Right lobe of liver (tissue), 6 donors: Measurements from ENCODE around the gene VAMP8. TPM values are rescaled to one million over a fixed set of nuclear protein-coding genes. Genes with fewer than 3 reads are reported as not detected.
A peak's percentile ranks its signal among the peaks of the same experiment; 100 is the strongest.

ENCODE experiments used
- ATAC-seq, 4 donors: fragments of 200-7000 bp; cut with Tn5 transposase; one replicate each; pipeline ENCODE4 v1.9.1; 2020; ENCODE audit warnings: mild to moderate bottlenecking in 4 of 4, moderate library complexity in 4 of 4
- DNase-seq, 3 donors: peaks; one replicate each; pipeline ENCODE4 v3.0.0-alpha.2; 2020
- H3K27ac ChIP-seq, 3 donors: fragments of 200-600 bp; one replicate each; pipeline ENCODE4 v1.8.0; 2022
- H3K27me3 ChIP-seq, 2 donors: fragments of 200-600 bp; one replicate each; pipeline ENCODE4 v1.8.0; 2022
- H3K36me3 ChIP-seq, 4 donors: fragments of 200-600 bp; sonication (generic) in 1 of 4; one replicate each; pipeline versions ENCODE4 v1.5.1 to v1.8.0; 2017 to 2022; ENCODE audit warnings: control low read depth in 1 of 4
- H3K4me1 ChIP-seq, 4 donors: fragments of 200-600 bp; sonication (generic) in 1 of 4; one replicate each; pipeline versions ENCODE4 v1.5.1 to v1.8.0; 2017 to 2022; ENCODE audit warnings: control low read depth in 1 of 4
- H3K4me3 ChIP-seq, 3 donors: fragments of 200-600 bp; one replicate each; pipeline ENCODE4 v1.8.0; 2022
- H3K9me3 ChIP-seq, 4 donors: fragments of 200-600 bp; sonication (generic) in 1 of 4; one replicate each; pipeline versions ENCODE4 v1.5.1 to v1.8.0; 2017 to 2022; ENCODE audit warnings: control low read depth in 1 of 4
- POLR2A ChIP-seq: fragments of 450-650 bp; IDR thresholded peaks from one replicate; pipeline ENCODE4 v1.6.1; 2017; ENCODE audit warnings: antibody characterized with exemption, mild to moderate bottlenecking
- WGBS: methylation state at CpG from one replicate; pipeline ENCODE4 v1.1.6; 2018; ENCODE audit warnings: low coverage, low lambda C conversion rate; ENCODE audit not compliant: insufficient coverage; ENCODE audit errors: missing lambda C conversion rate; 5-methylcytosine and 5-hydroxymethylcytosine counted together
- intact Hi-C, 2 donors: fragments of 100-400 bp; cut with DNase I; formaldehyde crosslinking; loops; one replicate each; pipeline versions ENCODE4 v1.11.2 to v1.14.1; 2022
- total RNA-seq, 6 experiments: library from RNA; depleted of rRNA in 2 of 6; stranded (reverse); fragments of >200 nt in 2 of 6; fragmentation: NEBNext Ultra II Directional in 3 of 6; extraction: Animal tissue kit (Norgen Biotek cat#: 25700) in 3 of 6; gene quantifications; one replicate each; pipeline versions ENCODE4 v1.1.0 to v1.2.4, GENCODE V29; 2016 to 2023
- TF ChIP-seq, protein P1 (sequence below), 4 donors: fragments of 200-600 bp in 3 of 4; fragments of 450-650 bp in 1 of 4; IDR thresholded peaks; one replicate each; pipeline versions ENCODE4 v1.5.1 to v1.8.0; 2016 to 2022; ENCODE audit warnings: antibody characterized with exemption in 4 of 4, mild to moderate bottlenecking in 2 of 4
- donor health status: DM: no; HTN: yes; CAD: no.
- donor health status: DM: no; HTN: no; CAD: no.
- donor health status: DM: no; HTN: no; CAD: no.
- donor health status: DM: no; HTN: yes; CAD: no.
- donor health status: DM: no; HTN: yes; CAD: no.

VAMP8 gene
- total RNA-seq, 6 experiments from 2014 or later = 59.5 to 107 (median 74.5) TPM

DNA sequence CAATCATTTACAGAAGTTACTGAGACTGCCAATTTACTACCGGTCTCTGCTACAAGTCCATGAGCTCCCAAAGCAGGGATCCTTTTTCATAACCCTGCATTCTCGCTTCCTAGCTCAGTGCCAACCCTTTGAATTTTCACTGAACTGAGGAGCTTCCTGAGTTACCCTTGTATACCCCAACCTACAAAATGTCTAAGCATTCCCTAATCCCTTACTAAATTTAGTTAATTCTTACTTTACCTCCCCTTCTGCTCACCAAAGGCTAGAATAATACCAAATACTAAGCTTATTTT lies 28.8 kb upstream of the VAMP8 start:
- Histone ChIP-seq H3K9me3 (no peaks in the 10 kb centered on the region), H3K27me3 (no peaks in the 10 kb centered on the region), H3K27ac (no peak overlapping the region), H3K36me3 (peaks cover 11 to 76% (median 34%) of the 10 kb centered on the region in 4 donors), H3K4me1 (no peaks in the 10 kb centered on the region), H3K4me3 (no peak overlapping the region)
- 47% methylated on average over 2 of the region's 2 CpGs for whole genome bisulfite sequencing
- DNase-seq = no peak
- ATAC-seq = no peak
- intact Hi-C loops = no loop called here
- TF ChIP-seq, protein P1, sequence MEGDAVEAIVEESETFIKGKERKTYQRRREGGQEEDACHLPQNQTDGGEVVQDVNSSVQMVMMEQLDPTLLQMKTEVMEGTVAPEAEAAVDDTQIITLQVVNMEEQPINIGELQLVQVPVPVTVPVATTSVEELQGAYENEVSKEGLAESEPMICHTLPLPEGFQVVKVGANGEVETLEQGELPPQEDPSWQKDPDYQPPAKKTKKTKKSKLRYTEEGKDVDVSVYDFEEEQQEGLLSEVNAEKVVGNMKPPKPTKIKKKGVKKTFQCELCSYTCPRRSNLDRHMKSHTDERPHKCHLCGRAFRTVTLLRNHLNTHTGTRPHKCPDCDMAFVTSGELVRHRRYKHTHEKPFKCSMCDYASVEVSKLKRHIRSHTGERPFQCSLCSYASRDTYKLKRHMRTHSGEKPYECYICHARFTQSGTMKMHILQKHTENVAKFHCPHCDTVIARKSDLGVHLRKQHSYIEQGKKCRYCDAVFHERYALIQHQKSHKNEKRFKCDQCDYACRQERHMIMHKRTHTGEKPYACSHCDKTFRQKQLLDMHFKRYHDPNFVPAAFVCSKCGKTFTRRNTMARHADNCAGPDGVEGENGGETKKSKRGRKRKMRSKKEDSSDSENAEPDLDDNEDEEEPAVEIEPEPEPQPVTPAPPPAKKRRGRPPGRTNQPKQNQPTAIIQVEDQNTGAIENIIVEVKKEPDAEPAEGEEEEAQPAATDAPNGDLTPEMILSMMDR (IDR thresholded peaks at IDR 0.05) = no peak
- no peak for TF ChIP-seq POLR2A

- TF ChIP-seq, protein P1 (IDR thresholded peaks at IDR 0.05) = no peak
- no peak for TF ChIP-seq POLR2A
- DNase-seq (no peak), ATAC-seq (no peak)
- Histone ChIP-seq H3K36me3 (peaks cover 11 to 76% (median 34%) of the 10 kb centered on the region in 4 donors), H3K27ac (no peak overlapping the region), H3K4me3 (no peak overlapping the region), H3K27me3 (no peaks in the 10 kb centered on the region), H3K9me3 (no peaks in the 10 kb centered on the region), H3K4me1 (no peaks in the 10 kb centered on the region)
- intact Hi-C loops = no loop called here
- WGBS = 89% methylated on average over 10 of the region's 10 CpGs
These were observed 28.3 kb upstream of the VAMP8 start for GRCh38 chr2:85549095-85549494.

GRCh38 chr2:85549826-85550225 lies 27.6 kb upstream of the VAMP8 start:
- H3K4me1 ChIP-seq = no peaks in the 10 kb centered on the region
- H3K9me3 ChIP-seq = no peaks in the 10 kb centered on the region
- H3K36me3 ChIP-seq = peaks cover 11 to 76% (median 36%) of the 10 kb centered on the region in 4 donors
- intact Hi-C loops = loop anchor here (5.0 kb wide), 2 partner anchors 128 to 133 kb away; partner anchors contain the start of gene SH2D6 (in 1 of the 2)
- no peak for DNase-seq
- no peaks in the 10 kb centered on the region for H3K27me3 ChIP-seq
- TF ChIP-seq, protein P1 (IDR thresholded peaks at IDR 0.05) = no peak
- TF ChIP-seq POLR2A = no peak
- H3K27ac ChIP-seq = peak overlapping the region in 1 of 3 donors; percentile 14
- no peak for ATAC-seq
- no peak overlapping the region for H3K4me3 ChIP-seq
- 42% methylated on average over 4 of the region's 4 CpGs for WGBS

- H3K27me3 ChIP-seq = no peaks in the 10 kb centered on the region
- intact Hi-C loops = loop anchor here (5.0 kb wide), 2 partner anchors 128 to 133 kb away; partner anchors contain the start of gene SH2D6 (in 1 of the 2)
- no peaks in the 10 kb centered on the region for H3K9me3 ChIP-seq
- no peak overlapping the region for H3K4me3 ChIP-seq
- peak overlapping the region in 1 of 3 donors; percentile 14 for H3K27ac ChIP-seq
- WGBS = 67% methylated on average over 9 of the region's 10 CpGs
- ATAC-seq (peak in 3 of 4 donors; percentile 6 to 26 (median 11)), DNase-seq (no peak)
- TF ChIP-seq, protein P1 (IDR thresholded peaks at IDR 0.05) = no peak
- TF ChIP-seq POLR2A = no peak
- no peaks in the 10 kb centered on the region for H3K4me1 ChIP-seq
- H3K36me3 ChIP-seq = peaks cover 10 to 76% (median 39%) of the 10 kb centered on the region in 4 donors
These were observed 26.9 kb upstream of the VAMP8 start for GRCh38 chr2:85550486-85550885.
